ENCODE measurements around the gene UMAD1.

- no peak for TF ChIP-seq CTCF (IDR thresholded peaks at IDR 0.05)
- no peak for TF ChIP-seq POLR2A (IDR thresholded peaks at IDR 0.05)
Measured at GRCh38 chr7:7790041-7790741, 149.6 kb downstream of the UMAD1 start.

All from vagina (tissue), 2 donors.